Tibial artery (tissue), 4 donors: Measurements from ENCODE around the gene LCN15.

ENCODE experiments used
- DNase-seq, 2 donors: peaks; one replicate each; pipeline ENCODE4 v3.0.0-alpha.2; 2019
- H3K27ac ChIP-seq, 2 donors: fragments of 200-600 bp; sonication (generic) in 1 of 2; 1 replicate in 1 of 2; 2 replicates in 1 of 2; pipeline ENCODE4 v1.5.1; 2018 to 2019; ENCODE audit warnings: mild to moderate bottlenecking in 1 of 2
- H3K27me3 ChIP-seq, 2 donors: fragments of 200-600 bp; sonication (generic) in 1 of 2; one replicate each; pipeline versions ENCODE4 v1.5.1 to v1.6.0; 2016 to 2019
- H3K36me3 ChIP-seq, 3 donors: fragments of 200-600 bp; sonication (generic) in 2 of 3; one replicate each; pipeline ENCODE4 v1.5.1; 2016 to 2019; ENCODE audit warnings: mild to moderate bottlenecking in 2 of 3
- H3K4me1 ChIP-seq, 4 donors: fragments of 200-600 bp; sonication (generic) in 2 of 4; 1 replicate in 3 of 4; 2 replicates in 1 of 4; pipeline ENCODE4 v1.5.1; 2016 to 2019
- H3K4me3 ChIP-seq, 2 donors: fragments of 200-600 bp; sonication (generic) in 1 of 2; 1 replicate in 1 of 2; 2 replicates in 1 of 2; pipeline ENCODE4 v1.5.1; 2018 to 2019; ENCODE audit warnings: mild to moderate bottlenecking in 2 of 2
- H3K9me3 ChIP-seq, 3 donors: fragments of 200-600 bp; sonication (generic) in 1 of 3; one replicate each; pipeline ENCODE4 v1.5.1; 2016 to 2019
- intact Hi-C: fragments of 100-400 bp; cut with DNase I; formaldehyde crosslinking; loops from one replicate; pipeline ENCODE4 v1.15.0; 2023; ENCODE audit warnings: low total_unique reads
- TF ChIP-seq, protein P1 (sequence below), 2 experiments: fragments of 200-600 bp in 1 of 2; fragments of 450-650 bp in 1 of 2; IDR thresholded peaks; one replicate each; pipeline ENCODE4 v1.5.1; 2017 to 2019; ENCODE audit warnings: antibody characterized with exemption in 2 of 2, mild to moderate bottlenecking in 1 of 2, moderate library complexity in 1 of 2

LCN15 gene

GRCh38 chr9:136777359-136777758 is 13.0 kb upstream of the LCN15 start:
- DNase-seq: no peak
- Histone ChIP-seq H3K4me1 (no peaks in the 10 kb centered on the region), H3K4me3 (no peak overlapping the region), H3K9me3 (peaks cover 0 to 10% (median 0%) of the 10 kb centered on the region in 3 donors), H3K27me3 (no peaks in the 10 kb centered on the region), H3K27ac (no peak overlapping the region), H3K36me3 (no peaks in the 10 kb centered on the region)
- TF ChIP-seq, protein P1, sequence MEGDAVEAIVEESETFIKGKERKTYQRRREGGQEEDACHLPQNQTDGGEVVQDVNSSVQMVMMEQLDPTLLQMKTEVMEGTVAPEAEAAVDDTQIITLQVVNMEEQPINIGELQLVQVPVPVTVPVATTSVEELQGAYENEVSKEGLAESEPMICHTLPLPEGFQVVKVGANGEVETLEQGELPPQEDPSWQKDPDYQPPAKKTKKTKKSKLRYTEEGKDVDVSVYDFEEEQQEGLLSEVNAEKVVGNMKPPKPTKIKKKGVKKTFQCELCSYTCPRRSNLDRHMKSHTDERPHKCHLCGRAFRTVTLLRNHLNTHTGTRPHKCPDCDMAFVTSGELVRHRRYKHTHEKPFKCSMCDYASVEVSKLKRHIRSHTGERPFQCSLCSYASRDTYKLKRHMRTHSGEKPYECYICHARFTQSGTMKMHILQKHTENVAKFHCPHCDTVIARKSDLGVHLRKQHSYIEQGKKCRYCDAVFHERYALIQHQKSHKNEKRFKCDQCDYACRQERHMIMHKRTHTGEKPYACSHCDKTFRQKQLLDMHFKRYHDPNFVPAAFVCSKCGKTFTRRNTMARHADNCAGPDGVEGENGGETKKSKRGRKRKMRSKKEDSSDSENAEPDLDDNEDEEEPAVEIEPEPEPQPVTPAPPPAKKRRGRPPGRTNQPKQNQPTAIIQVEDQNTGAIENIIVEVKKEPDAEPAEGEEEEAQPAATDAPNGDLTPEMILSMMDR (IDR thresholded peaks at IDR 0.05): no peak
- intact Hi-C loops: no loop called here

DNA sequence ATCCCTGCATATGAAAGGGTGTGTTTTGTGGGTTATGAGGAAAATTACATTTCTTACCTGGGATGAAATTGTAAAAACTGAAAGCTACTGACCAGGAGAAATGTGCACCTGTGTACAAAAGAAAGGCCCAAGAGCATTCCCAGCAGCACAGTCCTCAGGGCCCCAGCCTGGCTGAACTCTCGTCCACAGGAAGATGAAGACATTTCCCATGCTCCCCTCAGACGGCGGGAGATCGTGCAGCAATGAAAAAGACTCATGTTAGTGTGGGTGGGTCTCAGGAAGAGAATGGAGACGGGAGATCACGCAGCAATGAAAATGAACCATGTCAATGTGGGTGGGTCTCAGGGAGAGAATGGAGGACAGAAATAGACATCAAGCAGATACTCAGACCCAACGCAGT is 12.6 kb upstream of the LCN15 start:
- Histone ChIP-seq H3K9me3 (peaks cover 0 to 10% (median 0%) of the 10 kb centered on the region in 3 donors), H3K27ac (no peak overlapping the region), H3K4me1 (no peaks in the 10 kb centered on the region), H3K4me3 (no peak overlapping the region), H3K27me3 (no peaks in the 10 kb centered on the region), H3K36me3 (no peaks in the 10 kb centered on the region)
- intact Hi-C loops: no loop called here
- no peak for DNase-seq
- TF ChIP-seq, protein P1 (IDR thresholded peaks at IDR 0.05): no peak

GRCh38 chr9:136775191-136775590 is 10.9 kb upstream of the LCN15 start:
- H3K27me3 ChIP-seq: no peaks in the 10 kb centered on the region
- H3K4me1 ChIP-seq: no peaks in the 10 kb centered on the region
- no peaks in the 10 kb centered on the region for H3K36me3 ChIP-seq
- intact Hi-C loops: no loop called here
- DNase-seq: no peak
- TF ChIP-seq, protein P1 (IDR thresholded peaks at IDR 0.05): no peak
- H3K4me3 ChIP-seq: no peak overlapping the region
- H3K27ac ChIP-seq: no peak overlapping the region
- H3K9me3 ChIP-seq: peaks cover 0 to 10% (median 0%) of the 10 kb centered on the region in 3 donors

- H3K4me1 ChIP-seq: peaks cover 0 to 4% (median 0%) of the 10 kb centered on the region in 4 donors
- peaks cover 0 to 10% (median 0%) of the 10 kb centered on the region in 3 donors for H3K9me3 ChIP-seq
- no peak for DNase-seq
- H3K36me3 ChIP-seq: no peaks in the 10 kb centered on the region
- intact Hi-C loops: no loop called here
- H3K27me3 ChIP-seq: peaks cover 0 to 3% of the 10 kb centered on the region in 2 donors
- TF ChIP-seq, protein P1 (IDR thresholded peaks at IDR 0.05): no peak
- no peak overlapping the region for H3K4me3 ChIP-seq
- H3K27ac ChIP-seq: no peak overlapping the region
Observed at GRCh38 chr9:136774416-136775045, 10.2 kb upstream of the LCN15 start.

DNA sequence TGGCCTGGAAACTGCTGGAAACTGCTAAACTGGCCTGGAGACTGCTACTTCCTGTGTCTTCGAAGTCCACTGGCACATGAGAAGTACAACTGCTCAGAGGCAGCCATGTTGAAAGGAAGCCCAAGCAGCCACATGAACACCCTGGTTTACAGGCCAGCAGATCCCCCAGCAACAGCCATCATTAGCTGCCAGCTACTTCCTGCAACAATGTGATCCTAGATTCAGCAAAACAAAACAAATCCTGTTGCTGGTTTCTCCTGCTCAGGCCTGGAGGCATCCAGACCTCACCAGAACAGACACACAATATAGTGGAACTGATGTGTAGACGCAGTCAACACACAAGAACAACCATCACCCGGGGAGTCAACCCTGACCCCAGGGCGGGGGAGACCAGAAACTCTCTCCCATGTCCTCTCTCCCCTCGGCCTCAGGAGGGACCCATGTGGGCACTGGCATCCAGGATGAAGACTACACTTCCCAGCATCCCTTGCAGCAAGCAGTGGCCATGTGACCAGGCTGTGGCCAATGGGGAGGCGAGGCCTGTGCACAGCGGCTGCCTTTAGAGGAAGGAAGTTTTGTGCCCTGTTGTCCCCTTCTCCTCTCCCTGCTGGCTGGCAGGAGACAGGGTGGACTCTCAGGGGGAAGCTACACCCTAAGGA is 9.2 kb upstream of the LCN15 start:
- DNase-seq: no peak
- no peak overlapping the region for H3K27ac ChIP-seq
- no peak overlapping the region for H3K4me3 ChIP-seq
- intact Hi-C loops: no loop called here
- H3K27me3 ChIP-seq: peaks cover 0 to 3% of the 10 kb centered on the region in 2 donors
- no peaks in the 10 kb centered on the region for H3K36me3 ChIP-seq
- peaks cover 0 to 10% (median 0%) of the 10 kb centered on the region in 3 donors for H3K9me3 ChIP-seq
- TF ChIP-seq, protein P1 (IDR thresholded peaks at IDR 0.05): no peak
- H3K4me1 ChIP-seq: peaks cover 0 to 4% (median 0%) of the 10 kb centered on the region in 4 donors
